Stimulated activated CD4-positive, alpha-beta T cell treated with anti-CD3 and anti-CD28 coated beads, TNF-alpha, amount 100 ng/mL, for 4 hours (primary cell): ENCODE data around the gene SHC3.

Experiments
- DNase-seq, 3 experiments: peaks; one replicate each; pipeline ENCODE4 v3.0.0-alpha.2; 2020; ENCODE audit warnings: low read depth in 3 of 3

SHC3 gene

DNA sequence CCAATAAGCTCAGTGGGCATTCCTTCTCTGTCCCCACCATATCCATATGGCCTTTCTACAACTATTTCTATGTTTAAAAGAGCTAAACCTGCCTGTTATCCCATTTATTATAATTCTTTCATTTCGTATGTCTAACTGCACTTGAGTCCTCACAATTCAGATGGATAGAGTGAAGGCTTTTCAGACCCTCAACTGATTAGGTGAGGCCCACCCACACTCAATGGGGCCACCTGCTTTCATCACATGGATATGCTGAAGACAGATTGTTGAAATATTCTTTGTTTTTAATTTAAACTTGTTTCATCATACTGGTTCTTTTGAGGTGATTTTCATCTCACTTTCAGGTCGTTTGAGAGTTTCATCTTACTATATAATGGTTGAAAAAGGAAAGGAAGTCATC lies 193.0 kb downstream of the SHC3 start:
- no peak for DNase-seq

DNA sequence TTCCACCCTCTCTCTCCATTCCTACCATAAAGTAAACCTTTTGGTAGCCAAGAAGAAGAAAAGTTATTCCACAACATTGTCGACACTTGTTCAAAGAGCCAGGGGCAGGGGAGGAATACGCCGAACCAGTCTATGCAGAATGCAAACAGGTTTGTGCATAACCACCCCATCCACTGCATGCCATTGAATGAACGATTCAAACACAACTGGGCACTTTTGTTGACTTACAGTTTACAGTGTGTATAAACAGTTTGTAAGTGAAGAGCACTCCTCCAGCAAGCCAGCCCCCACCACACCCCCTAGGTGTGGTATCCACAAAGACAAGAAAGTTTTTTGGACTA lies 194.1 kb downstream of the SHC3 start:
- no peak for DNase-seq

DNA sequence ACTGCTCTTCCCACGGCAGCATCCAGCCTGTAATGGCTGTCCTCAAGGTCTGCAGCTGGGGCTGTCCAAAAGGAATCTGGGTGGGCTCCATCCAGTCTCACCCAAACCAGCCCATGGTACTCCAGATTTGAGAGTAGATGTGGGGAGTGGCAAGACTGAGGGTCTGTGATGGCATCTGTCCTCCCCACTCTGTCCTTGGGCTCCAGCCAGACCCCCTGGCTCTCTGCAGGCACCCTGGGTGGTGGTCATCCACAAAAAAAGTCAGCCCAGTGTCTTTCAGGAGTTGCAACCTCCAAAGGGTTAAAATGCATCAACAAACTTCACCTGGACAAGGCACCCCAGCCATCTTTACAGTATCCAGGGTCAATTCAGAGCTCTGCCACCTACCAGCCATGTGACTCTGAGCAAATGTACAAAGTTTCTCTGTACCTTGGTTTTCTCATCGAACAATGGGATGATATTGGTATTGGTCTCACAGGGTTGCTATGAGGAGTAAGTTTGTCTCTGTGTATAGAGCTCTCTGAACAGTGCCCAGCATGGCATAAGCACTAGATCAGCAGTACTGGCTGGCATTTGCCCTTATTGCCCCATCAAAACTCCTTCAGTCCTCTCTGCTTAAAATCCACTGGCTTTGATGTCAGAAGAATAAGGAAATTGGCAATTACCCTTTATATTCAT lies 194.6 kb downstream of the SHC3 start:
- DNase-seq = no peak

DNA sequence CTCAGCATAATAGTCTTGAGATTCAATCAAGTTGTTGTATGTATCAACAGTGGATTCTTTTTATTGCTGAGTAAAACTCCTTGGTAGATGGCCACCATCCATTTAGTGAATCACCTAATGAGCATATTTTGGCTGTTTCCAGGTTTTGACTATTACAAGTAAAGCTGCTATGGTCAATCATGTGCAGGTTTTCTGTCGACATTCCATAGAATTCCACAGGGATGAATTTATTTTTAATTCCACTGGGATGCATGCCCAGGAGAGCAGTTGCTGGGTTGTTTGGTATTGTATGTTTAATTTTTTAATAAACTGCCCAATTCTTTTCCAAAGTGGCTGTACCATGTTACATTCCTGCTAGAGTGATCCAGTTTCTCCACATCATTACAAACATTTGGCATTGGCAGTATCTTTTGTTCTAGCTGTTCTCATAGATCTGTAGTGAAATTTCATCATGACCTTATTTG lies 197.8 kb downstream of the SHC3 start:
- no peak for DNase-seq

DNA sequence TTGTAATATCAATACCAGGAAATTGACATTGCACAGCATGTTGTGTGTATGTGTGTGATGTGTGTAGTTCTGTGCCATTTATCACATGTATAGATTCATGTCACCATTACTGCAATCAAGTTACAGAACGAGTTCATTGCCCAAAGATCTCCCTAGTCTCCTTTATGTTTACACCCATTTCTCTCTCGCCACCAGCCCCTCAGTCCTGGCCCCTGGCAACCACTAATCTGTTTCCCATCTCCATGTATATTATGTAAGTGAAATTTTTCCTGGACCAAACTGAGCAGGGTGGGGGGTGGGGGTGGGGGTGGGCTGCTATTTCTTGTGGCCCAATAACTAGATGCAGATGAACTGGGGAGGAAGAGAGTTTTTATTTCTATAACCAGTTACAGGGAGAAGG lies 198.8 kb downstream of the SHC3 start:
- no peak for DNase-seq

DNA sequence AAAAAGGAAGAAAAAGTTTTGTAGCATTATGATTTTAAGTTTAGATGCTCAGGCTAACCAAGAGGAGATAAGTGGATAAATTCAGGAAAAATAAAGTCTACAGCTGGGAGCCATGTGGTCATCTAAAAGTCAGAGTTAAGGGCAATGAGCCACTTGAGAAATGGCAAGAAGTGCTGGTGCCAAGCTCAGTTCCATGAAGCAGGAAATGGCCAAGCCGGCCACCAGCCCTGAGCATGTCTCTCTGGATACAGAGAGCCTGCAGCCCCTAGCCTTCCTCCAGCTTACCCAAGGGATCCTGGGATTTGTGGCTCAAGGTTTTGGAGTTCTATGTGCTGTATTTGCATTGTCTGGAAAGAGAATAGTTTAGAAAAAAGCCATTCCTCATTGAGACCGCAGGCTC lies 199.6 kb downstream of the SHC3 start:
- no peak for DNase-seq

DNA sequence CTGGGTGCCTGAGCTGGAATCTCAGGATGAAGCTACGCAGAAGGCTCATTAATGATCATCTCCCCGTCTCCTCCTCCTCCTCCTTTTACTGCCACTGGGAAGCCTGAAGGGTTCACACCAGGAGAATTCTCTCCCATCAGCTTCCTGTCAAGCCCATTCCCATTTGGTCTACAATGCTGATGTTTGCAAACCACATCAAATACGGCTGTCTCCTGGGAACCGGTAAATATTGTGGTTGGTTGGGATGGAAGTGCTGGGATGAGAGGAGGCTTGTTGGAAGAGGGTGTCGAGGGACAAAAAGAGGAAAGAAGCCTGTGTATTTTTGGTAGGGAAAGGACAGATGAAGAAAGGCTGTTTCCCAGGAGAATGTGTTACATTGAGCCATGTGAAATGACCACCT lies 200.6 kb downstream of the SHC3 start:
- DNase-seq = no peak

DNA sequence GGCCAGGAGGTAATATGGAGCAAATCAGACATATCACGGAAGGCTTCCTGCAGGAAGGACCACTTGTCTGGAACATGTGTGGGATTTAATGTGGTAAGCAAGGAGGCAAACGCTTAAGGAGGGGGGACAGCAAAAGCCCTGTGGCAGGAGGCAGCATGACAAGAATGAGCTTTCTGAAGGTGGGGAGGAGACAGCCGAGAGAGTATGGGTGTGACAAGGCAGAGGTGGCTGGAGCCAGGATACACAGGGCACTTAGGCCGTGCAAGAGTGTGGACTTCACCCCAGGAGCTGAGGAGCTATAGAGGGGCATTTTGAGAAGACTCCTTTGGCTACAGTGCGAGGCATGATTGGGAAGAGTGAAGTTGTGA lies 201.7 kb downstream of the SHC3 start:
- no peak for DNase-seq

DNA sequence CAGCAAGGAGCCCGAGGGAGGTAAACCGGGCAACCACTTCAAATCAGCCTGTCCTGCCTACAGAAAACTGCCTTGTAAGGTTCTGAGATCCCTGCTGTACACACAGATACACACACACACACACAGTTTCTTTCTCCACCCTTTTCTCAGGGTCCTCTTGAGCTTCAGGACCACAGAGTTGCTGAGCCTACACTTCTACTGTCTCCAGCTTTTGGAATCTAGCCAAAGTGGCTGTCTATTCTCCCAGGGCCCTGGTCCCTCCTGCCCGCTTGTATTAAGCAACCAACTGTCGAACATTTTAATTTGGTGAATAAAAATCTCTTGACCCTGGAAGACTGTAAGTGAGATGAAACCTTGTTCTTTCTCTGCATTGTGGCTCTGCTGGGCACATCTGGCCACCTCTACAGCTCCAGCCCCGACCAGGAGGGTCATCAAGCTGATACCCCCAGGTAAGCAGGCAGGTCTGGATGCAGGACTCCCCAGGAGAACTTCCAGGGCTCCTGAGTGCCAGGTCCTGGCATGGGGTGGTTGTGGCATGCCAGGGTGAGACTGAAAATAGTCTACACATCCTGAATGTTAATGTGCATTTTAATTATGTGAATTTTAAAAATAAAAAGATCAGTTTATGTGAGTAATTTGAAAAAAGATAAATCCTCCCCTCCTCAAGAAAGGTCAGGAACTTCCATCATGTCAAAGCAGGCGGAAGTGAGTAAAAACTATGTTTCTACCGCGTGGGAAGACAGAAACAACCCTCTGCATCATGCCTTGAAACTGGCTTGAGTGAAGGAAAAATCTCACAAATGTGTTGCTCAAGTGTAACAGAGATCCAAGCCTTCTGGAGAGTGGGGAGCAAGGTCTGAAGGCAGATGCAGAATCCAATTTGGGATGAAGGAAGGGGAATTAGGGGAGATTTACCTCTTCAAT lies 202.4 kb downstream of the SHC3 start:
- no peak for DNase-seq

DNA sequence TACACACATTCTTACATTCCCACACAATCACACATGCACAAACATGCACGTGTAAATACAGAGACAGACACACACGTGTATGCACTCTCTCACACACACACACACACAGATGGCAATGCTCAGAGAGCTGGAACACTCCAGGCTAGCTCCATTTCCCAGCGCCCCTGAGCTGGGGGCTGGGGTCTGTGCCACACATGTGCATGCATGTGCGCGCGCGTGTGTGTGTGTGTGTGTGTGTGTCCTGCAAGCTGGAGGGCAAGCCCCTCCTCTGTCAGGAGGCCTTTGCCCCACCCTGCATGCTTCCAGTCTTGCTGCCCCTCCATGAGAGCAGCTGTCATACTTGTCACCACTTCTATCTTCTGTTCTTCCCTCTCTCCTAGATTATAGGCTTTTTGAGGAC lies 204.0 kb downstream of the SHC3 start:
- DNase-seq = no peak

DNA sequence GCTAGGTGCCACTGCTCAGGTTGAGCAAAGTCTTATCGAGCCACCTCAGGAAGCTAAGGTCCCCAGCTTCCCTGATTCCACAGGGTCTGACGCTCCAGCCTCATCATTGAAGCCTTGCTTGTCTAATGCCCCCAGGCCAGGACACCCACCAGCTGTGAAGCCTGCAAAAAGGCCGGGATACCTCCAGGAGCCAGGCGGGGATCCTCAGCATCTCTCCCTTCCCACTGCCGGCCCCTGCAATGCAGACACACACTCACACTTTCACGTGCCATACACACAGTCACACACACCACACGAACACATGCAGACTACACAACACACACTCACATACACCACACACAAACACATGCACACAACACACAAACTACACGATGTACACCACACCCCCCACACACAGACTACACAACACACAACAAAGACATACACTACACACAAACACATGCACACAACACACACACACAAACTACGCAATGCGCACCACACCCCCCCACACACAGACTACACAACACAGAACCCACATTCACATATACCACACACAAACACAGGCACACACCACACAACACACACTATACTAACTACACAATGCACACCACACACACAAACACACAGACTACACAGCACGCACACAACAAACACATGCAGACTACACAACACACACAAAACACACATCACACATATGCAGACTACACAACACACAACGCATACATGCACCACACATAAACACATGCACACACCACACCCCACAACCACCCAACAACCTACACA lies 205.2 kb downstream of the SHC3 start:
- no peak for DNase-seq

DNA sequence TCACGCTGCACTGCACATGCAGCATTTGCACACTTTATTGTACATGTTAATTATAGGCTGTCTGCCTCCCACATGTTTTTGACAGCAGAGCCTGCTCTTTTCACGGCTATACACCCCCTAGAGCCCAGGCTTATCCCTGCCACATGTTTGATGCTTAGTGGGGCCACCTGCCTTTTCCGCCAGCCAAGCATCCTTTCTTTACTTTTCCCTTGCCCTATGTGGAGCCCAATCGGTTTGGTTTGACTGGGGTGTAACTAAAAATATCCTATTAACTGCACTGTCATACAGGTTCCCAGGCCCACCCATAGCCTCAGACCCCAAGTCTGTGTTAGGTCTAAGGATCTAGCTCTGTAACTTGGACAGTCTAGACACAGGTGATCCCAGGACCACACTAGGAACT lies 206.2 kb downstream of the SHC3 start:
- DNase-seq = no peak

DNA sequence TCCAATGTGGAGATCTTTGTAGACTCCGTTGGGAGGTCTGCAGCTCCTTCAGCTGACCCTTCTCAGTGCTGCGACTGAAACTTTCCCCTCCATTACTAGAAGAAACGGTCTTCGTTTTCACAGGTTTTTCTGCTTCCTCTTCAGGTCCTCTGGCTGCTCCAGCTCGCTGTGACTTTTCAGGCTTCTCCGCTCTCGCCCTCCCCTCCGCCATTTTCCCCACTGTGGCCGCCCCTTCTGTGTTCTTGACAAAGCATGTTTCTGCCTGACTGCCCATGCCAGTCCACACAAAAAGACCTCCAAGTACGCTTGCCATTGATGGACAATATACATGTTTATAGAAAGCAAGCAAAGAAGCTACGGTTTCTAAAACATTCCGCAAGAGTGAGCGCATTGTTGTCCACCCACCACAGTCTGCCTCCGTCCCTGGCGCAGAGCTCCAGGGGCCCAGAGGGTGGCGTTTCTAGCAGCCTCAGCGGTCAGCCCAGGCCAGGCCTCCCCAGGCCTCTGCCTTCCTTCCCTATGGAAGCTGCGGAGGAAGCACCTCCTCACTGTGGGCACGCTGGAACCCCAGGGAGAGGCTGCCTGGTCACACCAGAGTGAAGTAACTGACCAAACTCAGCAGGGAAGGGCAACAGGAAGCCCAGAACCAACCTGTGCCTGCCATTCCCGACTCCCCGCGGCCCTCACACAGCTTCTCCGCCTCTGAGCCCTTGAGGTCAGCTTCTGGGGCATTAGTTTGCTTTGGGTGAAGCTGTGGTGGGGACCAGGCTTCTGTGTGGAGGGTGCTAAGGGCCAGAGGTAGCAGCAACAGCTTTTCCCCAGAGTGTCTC lies 207.3 kb downstream of the SHC3 start:
- DNase-seq = no peak

DNA sequence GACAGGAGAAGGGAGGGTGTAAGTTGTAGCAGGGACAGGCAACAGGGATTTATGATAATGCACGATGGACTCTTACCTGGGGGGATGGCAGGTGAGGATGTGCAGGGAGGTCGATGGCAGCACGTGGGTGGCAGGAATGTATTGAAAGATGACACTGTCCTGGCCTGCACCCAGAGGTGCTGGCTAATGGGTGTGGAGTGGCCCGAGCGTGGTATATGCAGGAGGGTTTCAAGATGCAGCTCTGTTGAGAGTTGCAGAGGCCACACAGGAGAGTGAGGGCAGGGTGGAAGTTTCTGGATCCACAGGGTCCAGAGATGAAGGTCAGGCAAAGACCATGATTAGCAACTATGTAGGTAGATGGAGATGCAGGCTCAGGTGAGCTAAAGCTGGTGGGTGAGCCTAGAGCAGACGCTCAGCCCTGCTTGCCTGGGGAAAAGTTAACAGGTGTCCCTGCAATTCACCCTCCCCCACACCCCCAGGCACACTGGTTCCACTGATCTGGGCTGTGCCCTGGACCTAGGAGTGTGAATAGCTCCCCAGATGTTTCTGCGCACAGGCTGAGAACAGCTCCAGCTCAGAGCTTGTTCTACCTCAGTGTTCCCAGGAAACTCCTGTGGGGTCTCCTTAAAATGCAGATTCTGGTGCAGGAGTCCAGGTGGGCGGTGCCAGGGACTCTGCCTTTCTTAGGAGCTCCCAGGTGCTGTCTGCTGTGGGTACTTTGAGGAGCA lies 208.8 kb downstream of the SHC3 start:
- DNase-seq = no peak

DNA sequence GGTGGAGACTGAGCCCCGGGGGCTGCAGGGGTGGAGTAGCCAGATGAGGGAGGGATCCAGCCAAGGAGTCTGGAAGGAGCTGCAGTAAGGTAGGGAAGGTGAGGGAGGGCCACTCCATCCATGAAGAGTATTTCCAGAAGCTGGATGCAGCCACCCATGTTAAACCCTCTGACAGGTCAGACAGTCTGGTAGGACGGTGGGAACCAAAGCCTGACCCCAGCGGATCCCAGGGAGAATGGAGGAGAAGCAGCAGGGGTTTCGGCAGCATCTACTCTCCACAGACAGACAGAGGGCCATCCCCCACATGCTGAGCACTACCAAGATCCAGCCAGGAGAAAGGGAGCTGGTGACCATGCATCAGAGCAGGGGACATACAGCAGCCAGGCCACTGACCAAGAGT lies 209.8 kb downstream of the SHC3 start:
- no peak for DNase-seq

DNA sequence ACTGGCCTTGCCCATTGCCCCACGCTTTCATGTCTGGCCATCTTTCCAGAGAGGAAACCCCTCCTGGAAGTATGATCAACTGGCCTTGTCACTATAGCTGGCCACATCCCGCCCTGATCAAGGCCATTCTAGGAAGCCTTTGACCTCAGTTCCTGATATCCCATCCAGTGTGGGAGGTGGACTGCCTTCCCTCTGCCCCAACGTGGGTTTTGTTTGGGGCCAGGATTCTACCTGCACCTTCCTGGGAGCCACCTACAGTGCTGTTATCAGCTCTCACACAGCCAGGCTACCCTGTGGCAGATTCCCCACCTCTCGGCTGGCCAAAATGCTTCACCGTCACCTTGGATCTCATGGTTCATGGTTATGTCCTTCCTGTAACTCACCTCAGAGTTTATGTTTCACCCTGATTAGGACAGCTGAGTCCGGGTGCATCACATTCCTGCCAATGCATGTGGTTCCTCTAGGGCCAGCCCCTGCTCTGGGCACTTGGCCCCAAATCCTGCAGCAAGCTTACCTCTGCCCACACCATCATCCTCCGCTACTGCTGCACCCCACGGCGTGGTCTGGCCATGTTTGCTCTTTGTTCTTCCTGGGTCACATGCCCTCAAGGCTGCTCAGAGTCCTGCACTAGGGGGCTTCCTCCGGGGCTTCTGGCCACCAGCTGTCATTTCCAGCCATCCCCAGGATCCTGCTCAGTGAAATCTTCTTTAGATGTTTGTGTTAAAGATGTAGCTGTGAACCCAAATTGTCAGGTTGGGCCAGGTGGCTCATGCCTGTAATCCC lies 211.5 kb downstream of the SHC3 start:
- no peak for DNase-seq

DNA sequence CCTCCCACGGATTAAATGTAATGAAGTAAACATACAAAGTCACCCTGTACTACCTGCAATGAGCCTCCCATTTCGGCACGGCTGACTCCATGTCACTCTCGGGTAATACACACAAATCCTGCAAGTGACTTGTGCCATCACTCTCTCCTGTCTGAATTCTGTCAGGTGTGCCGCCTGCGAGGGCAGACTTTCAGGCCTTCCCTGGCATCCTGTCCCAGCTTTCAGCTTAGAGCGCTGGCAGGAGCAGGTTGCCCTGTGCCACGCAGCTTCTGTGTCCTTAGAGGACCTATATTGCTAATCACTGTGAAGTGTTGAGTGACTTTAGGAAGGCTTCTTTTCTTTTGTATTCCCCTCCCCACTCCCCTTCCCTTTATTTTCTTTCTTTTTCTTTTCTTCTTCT lies 213.1 kb downstream of the SHC3 start:
- DNase-seq = no peak

DNA sequence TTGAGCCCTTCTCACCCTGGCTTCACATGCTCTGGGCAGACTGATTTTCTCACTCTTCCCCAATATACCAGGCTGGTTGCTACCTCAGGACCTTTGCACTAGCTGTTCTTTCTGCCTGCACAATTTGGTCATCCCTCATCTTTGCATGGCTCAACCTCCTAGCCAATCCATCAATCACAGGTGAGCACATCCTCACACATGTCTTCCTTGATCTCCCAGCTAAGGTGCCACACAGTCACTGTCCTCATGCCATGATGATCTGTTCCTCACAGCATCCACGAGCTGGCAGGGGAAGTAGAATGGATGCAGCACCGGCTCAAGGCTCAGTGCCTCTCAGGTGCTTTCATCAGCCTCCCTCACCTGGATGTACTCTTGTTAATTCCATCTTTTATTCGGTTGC lies 218.0 kb downstream of the SHC3 start:
- no peak for DNase-seq

DNA sequence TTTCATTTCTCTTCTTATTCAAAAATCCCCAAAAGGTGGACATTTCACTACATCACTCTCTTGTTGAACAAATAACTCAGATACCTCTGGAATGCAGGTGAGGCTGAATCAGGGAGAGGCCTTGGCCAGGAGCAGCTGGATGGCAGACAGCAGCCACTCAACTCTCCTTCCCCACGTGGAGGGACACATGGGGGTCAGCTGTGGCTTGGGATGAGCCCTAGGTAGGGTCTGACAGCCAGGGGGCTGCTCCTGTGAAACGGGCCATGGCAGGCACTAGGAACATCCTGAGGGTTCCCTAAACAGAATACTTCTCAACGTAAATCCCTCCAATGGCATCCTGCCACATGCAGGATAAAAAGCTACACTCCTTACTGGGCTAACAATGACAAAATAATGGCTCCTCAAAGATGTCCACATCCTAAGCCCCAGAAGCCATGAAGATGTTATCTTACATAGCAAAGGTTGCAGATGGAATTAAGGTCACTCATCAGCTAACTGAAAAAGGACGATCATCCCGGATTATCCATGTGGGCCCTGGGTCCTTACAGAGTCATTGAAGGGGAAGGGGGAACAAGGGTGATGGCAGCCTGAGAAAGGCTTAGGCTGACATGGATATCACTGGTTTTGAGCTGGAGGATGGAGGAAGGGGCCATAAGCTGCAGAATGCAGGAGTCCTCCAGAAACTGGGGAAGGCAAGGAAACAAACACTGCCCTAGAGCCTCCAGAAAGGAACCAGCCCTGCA lies 218.7 kb downstream of the SHC3 start:
- DNase-seq = no peak

DNA sequence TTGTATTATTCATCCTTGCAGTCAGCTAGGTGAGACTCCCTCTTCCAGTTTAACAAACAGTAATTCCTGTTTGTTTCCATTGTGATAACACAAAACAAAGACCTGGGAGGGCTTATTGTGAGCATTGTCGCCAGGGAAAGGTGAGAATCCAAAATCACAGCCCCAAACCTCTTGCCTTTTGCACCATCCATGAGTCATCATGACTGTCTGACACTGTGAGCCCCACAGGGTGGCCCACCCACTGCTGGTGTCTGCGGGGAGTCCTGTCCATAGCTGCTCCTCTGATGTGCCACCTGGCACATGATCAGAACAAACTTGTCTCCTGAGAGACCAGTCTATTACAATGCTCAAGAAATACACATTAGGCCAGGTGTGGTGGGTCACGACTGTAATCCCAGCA lies 221.1 kb downstream of the SHC3 start:
- no peak for DNase-seq
